ENCODE data around the gene PIK3C3.
A peak's percentile ranks its signal among the peaks of the same experiment; 100 is the strongest.
"Not testable (repeated sequence)": the region's sequence is repeated elsewhere in the genome, so short reads cannot be mapped to it uniquely, and the experiment has no call there.

Gene PIK3C3

GRCh38 chr18:42024131-42024530 lies 69.1 kb downstream of the PIK3C3 start:
- no peak for DNase-seq (ENCODE audit: low spot score)

DNA sequence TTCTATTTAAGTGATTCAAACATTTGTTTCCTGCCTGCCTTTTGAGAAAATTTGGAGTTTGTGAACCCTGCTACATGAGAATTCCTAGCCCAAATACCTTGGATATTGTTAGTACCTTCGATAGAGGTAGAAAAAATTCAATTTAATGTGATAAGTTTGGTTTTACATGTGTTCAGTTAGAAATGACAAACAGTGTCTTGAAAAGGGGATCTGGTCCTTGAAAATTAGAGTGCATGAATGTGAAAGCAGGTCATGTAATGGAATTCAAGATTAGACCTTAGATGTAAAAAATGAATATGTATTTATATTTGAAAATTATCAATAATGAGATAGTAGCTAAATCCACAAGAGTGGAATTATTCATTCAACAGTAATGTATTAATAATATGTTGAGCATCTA lies 70.5 kb downstream of the PIK3C3 start:
- no peak for DNase-seq (ENCODE audit: low spot score)

DNA sequence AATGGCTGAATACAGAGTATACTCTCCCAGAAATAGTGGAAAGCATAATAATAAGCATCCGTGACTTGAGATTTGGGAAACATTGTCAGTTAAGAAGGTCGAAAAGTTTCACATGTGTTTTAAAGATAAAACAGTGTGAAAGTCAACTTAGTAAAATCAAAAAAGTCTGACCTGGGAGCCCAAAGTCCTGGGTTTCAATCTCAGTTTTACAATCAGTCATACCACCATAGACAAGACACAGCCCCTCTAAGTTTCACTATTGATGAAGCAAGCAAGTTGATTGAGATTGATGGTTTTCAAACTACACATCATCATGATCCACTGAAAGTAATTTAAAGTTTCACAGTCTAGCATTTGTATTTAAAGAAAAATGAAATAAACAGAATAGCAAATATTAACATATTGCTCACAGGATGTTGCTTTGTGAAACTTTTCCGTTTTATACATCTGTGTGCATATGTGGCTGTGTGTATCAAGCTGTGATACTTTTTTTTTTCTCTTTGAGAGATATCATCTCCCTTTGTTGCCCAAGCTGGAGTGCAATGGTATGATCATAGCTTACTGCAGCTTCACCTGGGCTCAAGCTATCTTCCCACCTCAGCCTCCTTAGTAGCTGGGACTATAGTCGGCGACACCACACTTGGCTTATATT lies 71.1 kb downstream of the PIK3C3 start:
- DNase-seq (ENCODE audit: low spot score), result no peak

- DNase-seq (ENCODE audit: low spot score), result no peak
Measured at GRCh38 chr18:42028247-42028832, 73.3 kb downstream of the PIK3C3 start.

- no peak for DNase-seq (ENCODE audit: low spot score)
Measured at GRCh38 chr18:42029092-42029491, 74.1 kb downstream of the PIK3C3 start.

GRCh38 chr18:42030586-42031182 lies 75.7 kb downstream of the PIK3C3 start:
- DNase-seq (ENCODE audit: low spot score), result peak; percentile 44

DNA sequence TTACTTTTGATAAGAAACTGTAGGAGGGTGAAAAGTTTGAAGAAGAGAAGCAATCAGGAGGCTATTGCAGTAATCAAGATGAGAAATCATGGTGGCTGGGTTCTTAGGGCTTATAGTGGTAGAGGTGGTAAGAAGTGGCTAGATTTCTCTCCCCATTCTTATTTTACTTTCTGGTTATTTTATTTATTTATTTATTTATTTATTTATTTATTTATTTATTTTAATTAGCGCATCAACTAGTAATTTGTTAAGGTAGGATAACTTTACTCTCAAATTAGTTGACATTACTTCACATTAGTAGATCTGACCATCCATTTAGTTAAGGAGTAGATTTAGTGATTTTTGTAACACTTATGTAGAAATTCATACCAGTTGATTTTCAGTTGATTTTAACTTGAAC lies 77.4 kb downstream of the PIK3C3 start:
- DNase-seq (ENCODE audit: low spot score), result no peak

DNA sequence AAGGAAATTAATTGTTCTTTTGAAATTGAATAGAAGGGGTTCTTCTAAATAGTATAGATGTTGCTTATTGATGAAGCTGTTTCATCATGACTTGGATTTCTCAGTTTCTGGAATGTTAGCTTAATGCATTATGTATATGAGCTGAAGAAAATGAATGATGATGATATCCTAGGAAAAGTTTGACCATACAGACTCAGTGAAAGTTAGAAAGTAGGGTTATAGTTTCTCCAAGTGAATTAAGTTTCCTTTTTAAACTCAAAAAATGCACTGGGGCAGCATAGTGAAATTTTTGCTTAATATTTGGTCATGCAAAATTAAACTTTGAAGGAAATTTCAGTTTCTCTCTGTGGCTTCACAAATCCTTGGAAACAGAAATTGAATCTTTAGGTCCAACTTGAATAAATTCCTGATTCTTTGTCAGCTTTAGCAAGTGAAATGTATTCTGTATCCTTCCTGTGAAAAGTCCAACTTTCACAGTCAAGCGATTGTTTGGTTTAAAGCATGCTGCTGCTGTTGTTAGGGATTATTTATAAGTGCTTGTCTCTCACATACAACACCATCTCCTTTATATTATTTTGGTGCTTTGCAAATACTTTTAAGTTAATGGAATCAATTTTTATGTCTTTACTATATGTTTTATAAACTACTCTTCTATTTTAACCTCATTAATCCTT lies 78.2 kb downstream of the PIK3C3 start:
- no peak for DNase-seq (ENCODE audit: low spot score)

GRCh38 chr18:42038936-42039335 lies 83.9 kb downstream of the PIK3C3 start:
- no peak for DNase-seq (ENCODE audit: low spot score)

DNA sequence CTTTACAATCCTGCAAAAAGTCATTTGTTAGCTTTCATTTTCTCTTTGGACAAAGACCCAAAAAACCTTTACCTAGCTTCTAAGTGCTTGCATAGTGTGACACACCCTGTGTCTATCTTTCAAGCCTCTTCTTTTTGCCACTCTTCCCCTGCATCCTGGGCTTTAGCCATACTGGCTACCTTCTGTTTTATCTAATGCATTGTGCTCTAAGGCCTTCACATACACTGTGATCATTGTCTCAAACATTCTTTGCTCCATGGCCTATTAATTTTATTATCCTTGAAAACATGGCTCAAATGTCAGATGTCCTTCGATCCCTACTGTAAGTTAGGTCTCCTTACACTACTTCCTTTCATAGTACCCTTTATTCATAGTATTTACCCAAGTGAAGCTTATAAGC lies 84.4 kb downstream of the PIK3C3 start:
- DNase-seq (ENCODE audit: low spot score), result no peak

GRCh38 chr18:42041793-42042192 lies 86.8 kb downstream of the PIK3C3 start:
- no peak for DNase-seq (ENCODE audit: low spot score)

DNA sequence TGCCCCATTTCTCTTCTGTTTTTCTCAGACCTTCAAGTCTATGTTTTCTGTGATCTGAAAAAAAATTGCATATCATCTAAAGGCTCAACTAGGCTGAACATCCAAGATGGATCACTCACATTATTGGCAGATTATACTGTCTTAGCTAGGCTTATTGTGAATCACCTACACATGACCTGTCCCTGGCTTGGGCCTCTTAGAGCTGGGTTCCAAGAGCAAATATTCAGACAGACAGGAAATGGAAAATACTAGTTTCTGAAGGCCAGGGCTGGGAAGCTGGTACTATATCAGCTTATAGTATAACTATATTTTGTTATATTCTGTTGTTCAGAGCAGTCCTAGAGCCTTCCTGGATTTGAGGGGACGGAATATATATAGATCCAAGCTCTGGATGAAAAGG lies 90.3 kb downstream of the PIK3C3 start:
- DNase-seq (ENCODE audit: low spot score), result no peak

- no peak for DNase-seq (ENCODE audit: low spot score)
Measured at GRCh38 chr18:42047721-42048120, 92.7 kb downstream of the PIK3C3 start.

DNA sequence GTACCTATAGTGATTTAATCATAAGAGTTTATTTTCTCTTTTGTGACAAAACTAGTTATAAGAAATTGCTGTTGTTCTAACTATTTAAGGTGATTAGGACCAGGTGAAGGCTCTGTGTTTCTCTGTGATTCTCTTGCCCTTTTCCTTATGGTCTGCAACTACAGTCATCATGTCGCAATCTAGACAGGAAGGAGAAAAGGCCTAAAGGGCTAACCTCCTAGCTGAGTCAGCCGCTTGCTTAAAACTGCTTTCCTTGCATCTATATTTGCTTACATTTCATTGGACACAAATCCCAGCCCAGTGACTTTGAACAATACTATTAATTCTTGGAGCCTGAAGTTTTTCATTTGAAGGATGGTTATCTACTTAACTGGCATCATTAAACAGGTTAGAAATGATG lies 93.1 kb downstream of the PIK3C3 start:
- no peak for DNase-seq (ENCODE audit: low spot score)

- not testable (repeated sequence) for DNase-seq (ENCODE audit: low spot score)
Measured at GRCh38 chr18:42049536-42049935, 94.5 kb downstream of the PIK3C3 start.

DNA sequence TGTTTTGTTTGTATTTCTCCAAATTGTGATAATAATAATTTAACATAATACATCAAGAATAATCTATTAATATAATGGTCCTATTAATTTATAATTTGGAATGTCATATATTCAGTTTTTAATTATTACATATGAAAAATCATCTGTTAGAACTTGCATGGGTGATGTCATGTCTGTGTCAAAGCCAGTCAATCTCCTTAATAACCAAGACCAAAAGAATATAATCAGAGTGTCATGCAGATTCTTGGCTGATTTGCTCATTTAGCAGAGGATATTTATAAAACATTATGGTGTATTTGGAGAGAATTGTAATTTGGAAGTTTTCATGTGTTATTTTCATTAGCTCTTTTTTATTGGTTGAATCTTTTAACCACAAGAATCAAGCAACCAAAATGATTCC lies 96.4 kb downstream of the PIK3C3 start:
- DNase-seq (ENCODE audit: low spot score), result no peak

GRCh38 chr18:42052122-42052708 lies 97.2 kb downstream of the PIK3C3 start:
- no peak for DNase-seq (ENCODE audit: low spot score)

GRCh38 chr18:42053188-42053781 lies 98.3 kb downstream of the PIK3C3 start:
- peak; percentile 47 for DNase-seq (ENCODE audit: low spot score)

DNA sequence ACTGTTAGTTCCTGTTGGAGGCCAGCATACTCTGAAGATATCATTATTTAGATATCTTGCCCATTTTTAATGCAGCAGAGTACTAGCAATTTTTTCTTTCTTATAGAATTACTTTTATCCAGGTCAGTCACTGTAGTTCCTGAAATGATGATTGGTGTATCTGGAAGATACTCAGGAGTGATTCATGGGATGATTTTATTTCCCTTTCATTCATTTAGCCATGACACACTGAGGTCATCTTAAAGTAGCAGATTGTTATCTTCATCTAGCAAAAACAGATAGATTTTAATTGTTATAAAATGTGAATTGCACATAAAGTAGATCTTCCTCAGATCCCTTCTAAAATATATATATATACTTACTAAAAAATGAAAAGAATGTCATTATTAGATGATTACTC lies 109.1 kb downstream of the PIK3C3 start:
- DNase-seq (ENCODE audit: low spot score), result no peak

- DNase-seq (ENCODE audit: low spot score), result no peak
Measured at GRCh38 chr18:42067518-42067917, 112.5 kb downstream of the PIK3C3 start.

DNA sequence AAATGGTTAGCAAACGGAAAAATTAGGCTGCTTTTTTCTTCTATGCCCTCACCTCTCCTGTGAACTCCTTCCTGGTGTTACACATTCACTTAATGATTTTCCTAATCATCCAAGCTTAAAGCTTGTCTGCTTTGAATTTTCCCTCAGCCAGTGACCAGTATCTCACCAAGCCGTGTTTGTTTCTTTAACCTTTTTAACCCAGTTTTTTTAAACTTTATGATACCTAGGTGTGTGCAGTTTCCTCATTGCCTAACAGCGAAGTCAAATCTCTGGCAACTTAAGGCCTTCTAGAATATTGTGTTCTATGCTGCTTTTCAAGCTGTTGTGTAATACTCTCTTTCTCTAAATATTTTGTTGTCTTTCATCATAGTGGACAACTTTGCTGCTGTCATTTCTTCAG lies 113.0 kb downstream of the PIK3C3 start:
- DNase-seq (ENCODE audit: low spot score), result no peak

- no peak for DNase-seq (ENCODE audit: low spot score)
Measured at GRCh38 chr18:42069036-42069435, 114.0 kb downstream of the PIK3C3 start.

Data from ecto neural progenitor cell (in vitro differentiated cells).